PFSK-1 (cell line): ENCODE measurements around the gene DIP2C.

Source experiments
- FOXP2 ChIP-seq: optimal IDR thresholded peaks from 2 replicates; pipeline ENCODE3; 2011; ENCODE audit warnings: borderline replicate concordance, control low read depth, inconsistent platforms; ENCODE audit not compliant: insufficient read depth; ENCODE audit errors: extremely low read length, extremely low read depth
- POLR2AphosphoS5 ChIP-seq: IDR thresholded peaks from 2 replicates; pipeline ENCODE4 v1.6.1; 2012; ENCODE audit warnings: low read depth, mild to moderate bottlenecking, control low read depth, low read length, moderate library complexity
- REST ChIP-seq, 2 experiments: IDR thresholded peaks; 2 replicates each; pipeline versions ENCODE4 v1.6.1 to v1.8.0; 2011 to 2012; ENCODE audit warnings: low read depth in 2 of 2, low read length in 2 of 2, control low read depth in 1 of 2, inconsistent platforms in 1 of 2, mild to moderate bottlenecking in 1 of 2, moderate library complexity in 1 of 2; ENCODE audit not compliant: insufficient read depth in 1 of 2
- SIN3A ChIP-seq: IDR thresholded peaks from 2 replicates; pipeline ENCODE4 v1.6.1; 2012; ENCODE audit warnings: mild to moderate bottlenecking, low read length, moderate library complexity, borderline replicate concordance; ENCODE audit not compliant: insufficient read depth
- TAF1 ChIP-seq: IDR thresholded peaks from 2 replicates; pipeline ENCODE4 v1.6.1; 2012; ENCODE audit warnings: low read length, control low read depth, borderline replicate concordance; ENCODE audit not compliant: insufficient read depth

Gene DIP2C

GRCh38 chr10:369221-369683 lies 320.2 kb downstream of the DIP2C start:
- TF ChIP-seq POLR2AphosphoS5 (no peak), SIN3A (no peak), REST (IDR thresholded peaks at IDR 0.05; ENCODE audit: insufficient read depth in 1 of 2, low read depth in 2 of 2, low read length in 2 of 2) (no peak), TAF1 (no peak), FOXP2 (no peak)

- TF ChIP-seq FOXP2 (no peak), POLR2AphosphoS5 (no peak), SIN3A (no peak), REST (IDR thresholded peaks at IDR 0.05; ENCODE audit: insufficient read depth in 1 of 2, low read depth in 2 of 2, low read length in 2 of 2) (no peak), TAF1 (no peak)
Measured at GRCh38 chr10:368579-369220, 320.8 kb downstream of the DIP2C start.

- TF ChIP-seq REST (IDR thresholded peaks at IDR 0.05; ENCODE audit: insufficient read depth in 1 of 2, low read depth in 2 of 2, low read length in 2 of 2), result no peak
- TF ChIP-seq FOXP2, result no peak
- no peak for TF ChIP-seq TAF1
- TF ChIP-seq SIN3A, result no peak
- no peak for TF ChIP-seq POLR2AphosphoS5
Measured at GRCh38 chr10:367636-368035, 321.8 kb downstream of the DIP2C start.

GRCh38 chr10:366186-366585 lies 323.3 kb downstream of the DIP2C start:
- TF ChIP-seq FOXP2 (no peak), POLR2AphosphoS5 (no peak), TAF1 (no peak), SIN3A (no peak), REST (IDR thresholded peaks at IDR 0.05; ENCODE audit: insufficient read depth in 1 of 2, low read depth in 2 of 2, low read length in 2 of 2) (no peak)

- no peak for TF ChIP-seq SIN3A
- TF ChIP-seq FOXP2, result no peak
- TF ChIP-seq REST (IDR thresholded peaks at IDR 0.05; ENCODE audit: insufficient read depth in 1 of 2, low read depth in 2 of 2, low read length in 2 of 2), result no peak
- TF ChIP-seq TAF1, result no peak
- no peak for TF ChIP-seq POLR2AphosphoS5
Measured at GRCh38 chr10:364267-364775, 325.1 kb downstream of the DIP2C start.
